ENCODE measurements around the gene SLC16A5.

Gene SLC16A5

GRCh38 chr17:75110234-75110937 is 22.6 kb downstream of the SLC16A5 start:
- no peak for DNase-seq
- H3K27ac ChIP-seq: no peak overlapping the region
- no peaks in the 10 kb centered on the region for H3K36me3 ChIP-seq (replicated peaks)
- TF ChIP-seq, protein P1, sequence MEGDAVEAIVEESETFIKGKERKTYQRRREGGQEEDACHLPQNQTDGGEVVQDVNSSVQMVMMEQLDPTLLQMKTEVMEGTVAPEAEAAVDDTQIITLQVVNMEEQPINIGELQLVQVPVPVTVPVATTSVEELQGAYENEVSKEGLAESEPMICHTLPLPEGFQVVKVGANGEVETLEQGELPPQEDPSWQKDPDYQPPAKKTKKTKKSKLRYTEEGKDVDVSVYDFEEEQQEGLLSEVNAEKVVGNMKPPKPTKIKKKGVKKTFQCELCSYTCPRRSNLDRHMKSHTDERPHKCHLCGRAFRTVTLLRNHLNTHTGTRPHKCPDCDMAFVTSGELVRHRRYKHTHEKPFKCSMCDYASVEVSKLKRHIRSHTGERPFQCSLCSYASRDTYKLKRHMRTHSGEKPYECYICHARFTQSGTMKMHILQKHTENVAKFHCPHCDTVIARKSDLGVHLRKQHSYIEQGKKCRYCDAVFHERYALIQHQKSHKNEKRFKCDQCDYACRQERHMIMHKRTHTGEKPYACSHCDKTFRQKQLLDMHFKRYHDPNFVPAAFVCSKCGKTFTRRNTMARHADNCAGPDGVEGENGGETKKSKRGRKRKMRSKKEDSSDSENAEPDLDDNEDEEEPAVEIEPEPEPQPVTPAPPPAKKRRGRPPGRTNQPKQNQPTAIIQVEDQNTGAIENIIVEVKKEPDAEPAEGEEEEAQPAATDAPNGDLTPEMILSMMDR (IDR thresholded peaks at IDR 0.05; ENCODE audit: low read depth, low read length, missing control alignments): no peak
- H3K27me3 ChIP-seq (replicated peaks): no peaks in the 10 kb centered on the region
- peak overlapping the region; percentile 76 for H3K4me3 ChIP-seq (ENCODE audit: low read depth, low read length)
- in situ Hi-C loops (cut with HindIII; ENCODE audit: low pct_ligation_motif_present, low sequenced_read_pairs): no loop called here

DNA sequence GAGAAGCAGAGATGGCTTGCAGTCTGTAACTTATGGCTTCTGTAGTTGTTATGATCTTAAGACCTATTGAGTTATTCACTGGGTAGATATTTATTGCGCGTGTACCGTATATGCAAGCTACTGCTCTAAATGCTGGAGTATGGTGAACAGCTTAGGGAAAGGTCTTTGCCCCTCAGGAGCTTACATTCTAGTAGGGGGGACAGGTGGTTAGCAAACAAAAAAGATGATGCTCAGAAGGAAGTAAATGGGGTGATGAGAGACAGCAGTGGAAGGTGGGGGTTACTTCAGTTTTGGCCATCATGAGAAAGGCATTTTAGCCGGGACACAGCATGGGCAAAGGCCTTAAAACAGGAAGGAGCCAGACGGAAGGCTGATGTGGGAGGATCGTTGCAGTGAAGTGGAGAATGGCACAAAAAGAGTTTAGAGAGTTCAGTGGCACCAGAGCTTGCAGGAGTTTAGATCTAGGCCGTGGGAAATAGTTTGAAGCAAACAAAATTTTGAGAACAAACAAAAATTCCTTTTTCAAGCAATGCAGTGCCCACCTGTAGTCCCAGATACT is 24.1 kb downstream of the SLC16A5 start:
- TF ChIP-seq, protein P1 (IDR thresholded peaks at IDR 0.05; ENCODE audit: low read depth, low read length, missing control alignments): no peak
- in situ Hi-C loops (cut with HindIII; ENCODE audit: low pct_ligation_motif_present, low sequenced_read_pairs): no loop called here
- no peak for DNase-seq
- Histone ChIP-seq H3K36me3 (replicated peaks) (peaks cover 2% of the 10 kb centered on the region), H3K4me3 (ENCODE audit: low read depth, low read length) (no peak overlapping the region), H3K27ac (no peak overlapping the region), H3K27me3 (replicated peaks) (no peaks in the 10 kb centered on the region)

- peak; percentile 82 for DNase-seq
- Histone ChIP-seq H3K36me3 (replicated peaks) (peaks cover 2% of the 10 kb centered on the region), H3K27me3 (replicated peaks) (no peaks in the 10 kb centered on the region), H3K4me3 (ENCODE audit: low read depth, low read length) (peak overlapping the region; percentile 61), H3K27ac (no peak overlapping the region)
- in situ Hi-C loops (cut with HindIII; ENCODE audit: low pct_ligation_motif_present, low sequenced_read_pairs): no loop called here
- TF ChIP-seq, protein P1 (IDR thresholded peaks at IDR 0.05; ENCODE audit: low read depth, low read length, missing control alignments): peak; percentile 94
These were observed 26.2 kb downstream of the SLC16A5 start for GRCh38 chr17:75113798-75114551.

DNA sequence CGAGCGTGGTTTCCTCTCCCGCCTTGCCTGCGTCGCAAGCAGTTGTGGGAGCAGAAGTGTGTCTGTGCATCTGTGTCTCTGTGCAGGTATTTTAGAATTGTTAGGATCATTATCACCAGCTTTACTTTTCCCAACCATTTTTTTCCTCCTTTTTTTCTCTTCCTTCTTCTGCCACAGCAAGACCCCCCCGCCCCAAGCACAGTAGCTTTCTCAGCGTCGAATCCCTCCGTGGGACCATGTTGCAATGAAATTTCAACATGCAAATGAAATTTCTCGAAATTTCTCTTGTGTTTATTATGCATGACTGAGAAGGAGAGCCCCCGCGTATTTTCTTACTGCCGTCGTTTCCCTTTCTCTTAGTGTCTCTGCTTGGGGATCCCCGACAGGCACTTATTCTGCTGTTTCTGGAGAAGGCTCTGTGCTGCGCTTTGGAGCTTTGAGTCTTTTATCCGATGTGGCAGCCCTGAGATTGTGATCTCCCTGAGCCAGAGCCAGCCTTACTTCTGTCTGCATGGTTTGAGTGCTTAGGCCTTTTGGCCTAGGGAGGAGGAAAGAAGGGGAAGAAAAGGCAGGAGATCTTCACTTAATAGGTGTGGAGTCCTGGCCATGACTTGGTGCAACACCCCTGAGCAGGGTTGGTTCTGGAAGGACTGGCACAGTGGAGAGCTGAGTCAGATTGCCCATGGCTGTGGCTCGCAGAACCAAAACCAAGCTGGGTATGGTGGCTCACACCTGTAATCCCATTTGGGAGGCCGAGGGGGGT is 27.0 kb downstream of the SLC16A5 start:
- H3K27me3 ChIP-seq (replicated peaks): no peaks in the 10 kb centered on the region
- peak overlapping the region; percentile 61 for H3K4me3 ChIP-seq (ENCODE audit: low read depth, low read length)
- DNase-seq: no peak
- in situ Hi-C loops (cut with HindIII; ENCODE audit: low pct_ligation_motif_present, low sequenced_read_pairs): no loop called here
- TF ChIP-seq, protein P1 (IDR thresholded peaks at IDR 0.05; ENCODE audit: low read depth, low read length, missing control alignments): no peak
- no peak overlapping the region for H3K27ac ChIP-seq
- peaks cover 2% of the 10 kb centered on the region for H3K36me3 ChIP-seq (replicated peaks)

DNA sequence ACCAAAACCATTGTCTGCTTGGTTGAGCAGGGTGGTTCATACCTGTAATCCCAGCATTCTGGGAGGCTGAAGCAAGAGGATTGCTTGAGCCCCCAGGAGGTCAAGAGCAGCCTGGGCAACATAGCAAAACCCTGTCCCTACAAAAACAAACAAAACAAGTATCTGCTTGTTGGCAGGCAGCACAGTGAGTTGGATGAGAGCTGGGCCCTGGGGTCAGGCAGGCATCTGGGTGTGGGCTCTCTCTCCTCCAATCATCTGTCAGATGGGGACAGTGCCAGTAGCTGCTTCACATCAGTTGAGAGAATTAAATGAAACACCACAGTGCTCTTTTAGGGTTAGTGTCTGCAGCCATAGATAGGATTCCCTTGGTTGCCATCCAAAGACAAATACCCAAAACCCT is 27.8 kb downstream of the SLC16A5 start:
- Histone ChIP-seq H3K36me3 (replicated peaks) (peaks cover 2% of the 10 kb centered on the region), H3K4me3 (ENCODE audit: low read depth, low read length) (no peak overlapping the region), H3K27me3 (replicated peaks) (no peaks in the 10 kb centered on the region), H3K27ac (no peak overlapping the region)
- in situ Hi-C loops (cut with HindIII; ENCODE audit: low pct_ligation_motif_present, low sequenced_read_pairs): no loop called here
- TF ChIP-seq, protein P1 (IDR thresholded peaks at IDR 0.05; ENCODE audit: low read depth, low read length, missing control alignments): no peak
- DNase-seq: no peak
